SKM-1 treated with dmso at 0.1 percent for 144 hours (cell line): Measurements from ENCODE around the gene SMAGP.
"Not testable (repeated sequence)": the region's sequence is repeated elsewhere in the genome, so short reads cannot be mapped to it uniquely, and the experiment has no call there.

Experiments
- DNase-seq: peaks from one replicate; lab custom pipeline; 2025; ENCODE audit not compliant: unreplicated experiment; lab: John Stamatoyannopoulos, UW

Gene SMAGP

DNA sequence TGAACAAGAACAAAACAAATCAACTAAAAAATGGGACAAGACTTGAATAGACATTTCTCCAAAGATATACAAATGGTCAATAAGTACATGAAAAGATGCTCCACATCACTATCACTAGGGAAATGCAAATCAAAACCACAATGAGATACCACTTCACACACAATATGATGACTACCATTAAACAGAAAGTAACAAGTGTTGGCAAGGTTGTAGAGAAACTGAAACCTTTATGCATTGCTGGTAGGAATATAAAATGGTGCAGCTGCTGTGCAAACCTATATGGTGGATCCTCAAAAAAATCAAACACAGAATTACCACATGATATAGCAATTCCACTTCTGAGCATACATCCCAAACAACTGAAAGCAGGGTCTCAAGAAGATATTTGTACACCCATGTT, 5.2 kb downstream of the SMAGP start:
- DNase-seq, result no peak

- no peak for DNase-seq
Measured at GRCh38 chr12:51264297-51264696, 5.9 kb downstream of the SMAGP start.

- DNase-seq, result no peak
Measured at GRCh38 chr12:51263341-51263740, 6.9 kb downstream of the SMAGP start.

- DNase-seq, result peak; percentile 16
Measured at GRCh38 chr12:51262758-51263177, 7.4 kb downstream of the SMAGP start.

DNA sequence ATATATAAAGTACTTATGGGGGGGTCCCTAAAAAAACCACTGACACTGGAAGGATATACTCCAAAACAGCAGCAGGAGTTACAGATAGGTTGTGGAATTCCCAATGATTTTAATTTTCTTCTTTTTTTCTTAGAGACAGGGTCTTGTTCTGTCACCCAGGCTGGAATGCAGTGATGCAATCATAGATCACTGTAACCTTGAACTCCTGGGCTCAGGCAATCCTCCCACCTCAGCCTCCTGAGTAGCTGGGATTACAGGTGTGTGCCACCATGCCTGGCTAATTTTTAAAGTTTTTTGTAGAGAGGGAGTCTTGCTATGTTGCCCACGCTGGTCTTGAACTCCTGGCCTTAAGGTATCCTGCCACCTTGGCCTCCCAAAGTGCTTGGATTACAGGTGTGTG, 10.6 kb downstream of the SMAGP start:
- not testable (repeated sequence) for DNase-seq

DNA sequence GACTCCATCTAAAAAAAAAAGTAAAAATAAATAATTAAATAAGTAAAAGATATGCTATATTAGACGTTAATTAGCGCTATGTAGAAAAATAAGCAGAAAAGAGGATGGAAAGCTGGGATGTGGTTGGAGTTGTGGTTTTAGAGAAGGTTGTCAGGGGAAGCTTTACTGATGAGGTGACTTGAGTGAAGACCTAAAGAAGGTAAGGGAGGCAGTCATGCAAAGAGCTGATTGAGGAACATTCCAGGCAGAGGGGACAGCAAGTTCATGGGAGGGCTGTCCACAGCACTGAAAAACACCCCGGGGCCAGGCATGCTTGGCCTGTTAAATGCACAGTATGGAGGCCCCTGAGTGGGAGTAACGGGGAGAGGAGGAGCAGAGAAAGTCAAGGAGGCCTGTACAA, 15.7 kb downstream of the SMAGP start:
- DNase-seq, result no peak

GRCh38 chr12:51253276-51253675, 16.9 kb downstream of the SMAGP start:
- no peak for DNase-seq

GRCh38 chr12:51247523-51248206, 22.6 kb downstream of the SMAGP start:
- no peak for DNase-seq

DNA sequence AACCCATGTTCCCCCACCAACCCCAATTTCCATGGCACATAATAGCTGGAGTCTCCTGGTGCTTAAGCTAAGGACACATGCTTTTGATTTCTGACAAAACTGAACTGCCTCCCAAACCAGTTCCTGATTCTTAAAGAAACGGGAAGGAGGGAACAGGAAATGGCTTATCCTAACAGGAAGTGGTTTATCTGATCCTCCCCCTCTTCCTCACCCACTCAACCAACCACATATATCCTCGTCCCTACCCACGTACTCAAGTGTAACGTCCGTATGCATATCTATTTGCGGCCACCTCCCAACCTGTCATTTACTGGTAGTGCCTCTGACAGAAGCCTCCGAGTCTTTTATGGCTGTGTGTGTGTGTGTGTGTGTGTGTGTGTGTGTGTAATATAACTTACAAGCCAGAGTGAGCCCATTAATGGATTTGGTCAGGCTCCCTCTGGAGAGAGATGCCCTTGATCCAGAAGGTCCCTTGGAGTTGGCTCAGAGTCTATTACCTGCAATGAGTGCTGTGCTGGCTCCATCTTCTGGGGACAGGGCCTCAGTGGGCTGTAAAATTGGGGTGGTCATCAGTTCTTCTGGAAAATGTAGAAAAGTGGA, 23.9 kb downstream of the SMAGP start:
- DNase-seq, result peak; percentile 67

DNA sequence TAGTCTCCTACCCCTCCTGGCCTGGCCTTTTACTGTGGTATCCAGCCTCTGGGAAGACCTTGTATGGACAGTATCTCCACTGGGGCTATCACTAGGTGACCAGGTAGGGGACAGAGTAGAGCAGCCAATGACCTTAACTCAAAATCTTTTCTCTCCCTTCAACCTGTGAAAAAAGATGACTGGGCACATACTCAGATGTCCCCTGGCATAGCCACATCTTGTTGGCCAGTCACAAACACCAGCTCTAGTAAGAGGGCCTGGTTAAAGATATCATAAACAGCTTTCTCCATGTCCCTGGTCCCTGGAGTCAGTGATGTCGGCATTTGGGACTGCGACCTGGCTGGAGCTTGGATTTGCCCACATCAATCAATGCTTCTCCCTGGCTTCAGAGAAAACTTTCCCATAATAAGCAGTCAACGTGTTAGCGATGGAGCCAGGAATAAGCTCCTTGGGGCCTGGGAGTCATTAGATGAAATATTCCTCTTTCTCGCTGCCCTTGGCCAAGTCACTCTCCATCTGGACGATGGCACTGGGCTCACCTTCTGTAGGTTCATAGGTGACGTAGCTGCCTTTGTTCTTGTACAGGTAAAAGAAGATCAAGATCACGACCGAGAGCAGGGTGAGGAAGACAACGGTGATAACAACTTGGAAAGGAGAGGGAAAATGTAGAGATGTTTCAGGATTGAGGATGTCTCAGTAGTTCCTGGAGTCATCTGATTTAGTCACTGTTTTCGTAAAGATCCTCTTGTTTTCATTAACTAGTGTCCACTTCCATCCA, 24.6 kb downstream of the SMAGP start:
- no peak for DNase-seq

GRCh38 chr12:51244269-51244668, 25.9 kb downstream of the SMAGP start:
- DNase-seq, result no peak

GRCh38 chr12:51242876-51243275, 27.3 kb downstream of the SMAGP start:
- peak; percentile 15 for DNase-seq

DNA sequence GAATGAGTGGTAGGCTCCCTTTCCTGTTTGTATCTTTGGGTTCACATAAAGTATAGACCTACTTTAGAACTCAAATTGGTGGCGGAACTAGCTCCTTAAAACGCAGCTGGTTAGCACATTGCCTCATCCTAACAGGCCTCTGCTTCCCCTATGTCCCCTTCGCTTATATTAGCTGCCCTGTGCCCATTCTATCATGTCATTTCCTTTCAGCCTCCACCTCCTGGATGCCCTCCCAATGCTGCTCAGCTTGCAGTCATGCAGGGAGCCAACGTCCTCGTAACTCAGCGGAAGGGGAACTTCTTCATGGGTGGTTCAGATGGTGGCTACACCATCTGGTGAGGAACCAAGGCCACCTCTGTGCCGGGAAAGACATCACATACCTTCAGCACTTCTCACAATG, 28.1 kb downstream of the SMAGP start:
- peak; percentile 11 for DNase-seq

DNA sequence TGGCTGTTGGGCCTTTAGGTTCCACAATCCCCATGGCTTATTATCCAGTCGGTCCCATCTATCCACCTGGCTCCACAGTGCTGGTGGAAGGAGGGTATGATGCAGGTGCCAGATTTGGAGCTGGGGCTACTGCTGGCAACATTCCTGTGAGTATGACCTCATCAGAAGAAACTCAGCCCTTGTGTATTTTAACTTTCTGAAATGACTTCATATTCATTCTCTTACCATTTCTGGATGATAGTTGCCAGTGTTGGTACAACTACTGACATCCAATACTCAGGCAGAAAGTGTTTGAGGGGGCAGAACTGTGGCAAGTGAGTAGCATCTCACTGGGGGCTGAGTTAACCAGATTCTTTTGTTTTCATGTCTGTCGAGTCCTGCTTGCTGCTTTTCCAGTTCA, 29.2 kb downstream of the SMAGP start:
- no peak for DNase-seq

GRCh38 chr12:51238510-51239334, 31.5 kb downstream of the SMAGP start, which contains the start of gene DAZAP2:
Gene DAZAP2, plus strand, starts transcription at chr12:51238826. Its CDS starts 82 bp downstream, at chr12:51238908.
- peak; percentile 68 for DNase-seq

DNA sequence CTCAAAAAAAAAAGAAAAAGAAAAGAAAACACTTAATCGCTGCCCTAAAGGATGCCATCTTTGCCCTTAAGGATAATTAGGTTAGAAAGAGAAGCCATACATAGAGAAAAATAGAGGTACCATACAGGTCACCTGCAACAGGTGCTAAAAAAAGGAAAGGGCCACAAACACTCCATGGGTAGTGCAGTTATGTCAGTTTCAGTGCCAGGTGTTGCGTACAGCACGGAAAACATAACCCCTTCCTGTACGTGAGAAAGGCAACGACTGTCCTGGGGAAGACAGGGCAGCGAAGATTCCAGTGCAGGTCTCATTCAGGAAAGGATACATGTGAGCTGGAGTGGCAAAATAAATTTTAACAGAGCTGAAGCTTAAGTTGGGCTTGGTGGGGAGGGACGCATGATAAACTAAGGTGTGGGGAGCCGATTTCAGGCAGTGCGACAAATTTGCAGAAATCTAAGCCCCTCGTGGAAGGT, 32.1 kb downstream of the SMAGP start:
- DNase-seq, result no peak

DNA sequence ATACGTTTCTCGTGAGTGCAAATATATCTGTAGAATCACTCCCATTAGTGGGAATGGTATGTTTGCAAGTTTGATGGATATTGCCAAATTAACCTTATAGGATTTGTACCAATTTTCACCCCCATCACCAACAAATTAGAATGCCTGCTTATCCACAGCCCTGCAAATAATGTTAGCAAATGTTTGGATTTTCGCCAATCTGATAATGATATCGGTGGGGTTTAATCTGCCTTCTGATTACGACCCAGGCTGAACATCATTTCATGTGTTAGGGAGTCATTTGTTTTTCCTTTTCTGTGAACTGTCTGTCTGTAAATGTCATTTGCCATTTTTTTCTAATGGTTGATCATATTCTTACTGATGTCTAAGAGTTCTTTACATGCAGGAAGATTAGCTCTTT, 35.7 kb downstream of the SMAGP start:
- no peak for DNase-seq

DNA sequence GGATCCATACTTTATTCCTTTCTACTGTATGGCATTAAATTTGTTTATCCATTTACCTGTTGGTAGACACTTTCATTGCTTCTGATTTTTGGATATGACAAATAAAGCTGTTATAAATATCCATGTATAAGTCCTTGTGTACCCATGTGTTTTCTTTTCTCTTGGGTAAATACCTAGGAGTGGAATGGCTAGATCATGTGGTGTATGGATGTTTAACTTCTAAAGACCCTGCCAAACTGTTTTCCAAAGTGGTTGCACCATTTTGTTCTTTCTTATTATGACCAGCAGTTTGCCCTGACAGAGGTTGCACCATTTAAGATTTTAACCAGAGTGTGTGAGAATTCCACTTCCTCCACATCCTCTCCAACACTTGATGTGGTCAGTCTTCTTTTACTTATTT, 37.6 kb downstream of the SMAGP start:
- DNase-seq, result no peak

DNA sequence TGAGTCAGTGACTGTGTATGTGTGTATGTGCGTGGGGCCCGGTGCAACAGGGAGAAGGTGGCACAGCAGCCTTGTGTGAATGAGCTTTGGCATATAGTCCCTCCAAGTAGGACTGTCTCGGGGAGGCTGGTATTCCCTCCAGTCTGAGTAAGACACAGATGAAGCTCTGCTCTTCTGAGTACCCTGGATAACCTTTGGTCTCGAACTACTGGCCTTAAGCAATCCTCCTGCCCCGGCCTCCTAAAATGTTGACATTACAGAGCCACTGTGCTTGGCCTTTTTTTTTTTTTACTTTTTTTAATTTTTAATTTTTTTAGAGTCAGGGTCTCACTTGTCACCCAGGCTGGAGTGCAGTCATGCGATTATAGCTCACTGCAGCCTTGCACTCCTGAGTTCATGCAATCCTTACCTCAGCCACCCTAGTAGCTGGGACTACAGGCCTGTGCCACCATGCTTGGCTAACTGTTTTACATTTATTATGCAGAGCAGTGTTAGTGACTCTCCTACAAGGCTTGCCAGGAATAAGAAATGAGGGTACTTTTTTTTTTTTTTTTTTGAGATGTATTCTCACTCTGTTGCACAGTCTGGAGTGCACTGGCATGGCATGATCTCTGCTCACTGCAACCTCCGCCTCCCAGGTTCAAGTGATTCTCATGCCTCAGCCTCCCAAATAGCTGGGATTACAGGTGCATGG, 41.0 kb downstream of the SMAGP start:
- DNase-seq, result no peak

GRCh38 chr12:51227962-51228361, 42.3 kb downstream of the SMAGP start:
- DNase-seq, result no peak
